HepG2 (cell line): ENCODE measurements around the gene ZNF814. TPM values are rescaled to one million over a fixed set of nuclear protein-coding genes. Genes with fewer than 3 reads are reported as not detected.
"Not testable (repeated sequence)": the region's sequence is repeated elsewhere in the genome, so short reads cannot be mapped to it uniquely, and the experiment has no call there.

ENCODE experiments used
- FOXK2 ChIP-seq: fragments of 450-650 bp; IDR thresholded peaks from 2 replicates; pipeline ENCODE4 v1.6.1; 2016
- FOXO1 ChIP-seq: sonication (generic); formaldehyde crosslinking; IDR thresholded peaks from 2 replicates; pipeline ENCODE4 v1.4.0; 2020; ENCODE audit warnings: missing genetic modification reagents
- MEIS1 ChIP-seq: sonication (generic); formaldehyde crosslinking; IDR thresholded peaks from 2 replicates; pipeline ENCODE4 v1.9.0; 2021; ENCODE audit warnings: mild to moderate bottlenecking, missing genetic modification reagents, moderate library complexity, borderline replicate concordance
- NR2F6 ChIP-seq, 2 experiments: IDR thresholded peaks; 2 replicates each; pipeline ENCODE4 v1.6.1; 2016; ENCODE audit warnings: antibody characterized with exemption in 1 of 2, mild to moderate bottlenecking in 1 of 2
- PATZ1 ChIP-seq: sonication (generic); formaldehyde crosslinking; IDR thresholded peaks from 2 replicates; pipeline ENCODE4 v1.4.0; 2020; ENCODE audit warnings: missing genetic modification reagents
- SIN3A ChIP-seq: IDR thresholded peaks from 2 replicates; pipeline ENCODE4 v1.6.1; 2011; ENCODE audit warnings: low read depth, mild to moderate bottlenecking, control low read depth, low read length, borderline replicate concordance
- SMAD3 ChIP-seq: sonication (generic); formaldehyde crosslinking; IDR thresholded peaks from 2 replicates; pipeline ENCODE4 v1.4.0; 2020; ENCODE audit warnings: missing genetic modification reagents
- ZNF687 ChIP-seq: sonication (generic); formaldehyde crosslinking; IDR thresholded peaks from 2 replicates; pipeline ENCODE4 v1.5.1; 2020; ENCODE audit warnings: mild to moderate bottlenecking, missing genetic modification reagents, moderate library complexity
- ZNF740 ChIP-seq: sonication (generic); formaldehyde crosslinking; IDR thresholded peaks from 2 replicates; pipeline ENCODE4 v1.4.0; 2020; ENCODE audit warnings: missing genetic modification reagents
- polyA plus RNA-seq, 8 experiments: library from polyadenylated mRNA; depleted of rRNA in 3 of 8; stranded (reverse) in 7 of 8; unstranded in 1 of 8; fragments of >200 nt; fragmentation: Illumina TruSeq in 4 of 8; extraction: Trizol in 4 of 8; gene quantifications; 2 replicates each; pipeline versions ENCODE4 v1.2.1 to v1.2.3, GENCODE V29; 2011 to 2016; ENCODE audit warnings: low read depth in 4 of 8, missing spikeins in 1 of 8, mixed read lengths in 1 of 8; ENCODE audit not compliant: insufficient read depth in 1 of 8
- total RNA-seq, 5 experiments: library from RNA; depleted of rRNA; stranded (reverse); fragments of >200 nt; fragmentation: Illumina TruSeq; extraction: Trizol; gene quantifications; 2 replicates each; pipeline ENCODE4 v1.2.3, GENCODE V29; 2016; ENCODE audit warnings: low read depth in 1 of 5
- TF ChIP-seq, protein P1 (sequence below): sonication (generic); formaldehyde crosslinking; IDR thresholded peaks from 2 replicates; pipeline ENCODE4 v1.4.0; 2020; ENCODE audit warnings: missing genetic modification reagents, low read depth, mild to moderate bottlenecking, borderline replicate concordance
- TF ChIP-seq, protein P2 (sequence below): sonication (generic); formaldehyde crosslinking; IDR thresholded peaks from 2 replicates; pipeline ENCODE4 v1.5.1; 2020; ENCODE audit warnings: mild to moderate bottlenecking, missing genetic modification reagents, moderate library complexity
- TF ChIP-seq, protein P3 (sequence below): sonication (generic); formaldehyde crosslinking; IDR thresholded peaks from 2 replicates; pipeline ENCODE4 v1.5.0; 2020; ENCODE audit warnings: mild to moderate bottlenecking, missing genetic modification reagents, borderline replicate concordance

Gene ZNF814
- total and polyA plus RNA-seq, 2 of the 13 experiments (the other 11 are each of a cell fraction or from before 2014, with no cell fraction given): 2.5 to 3.4 TPM

- peak; percentile 66 for TF ChIP-seq ZNF687
- TF ChIP-seq NR2F6 (IDR thresholded peaks at IDR 0.05): not testable (repeated sequence)
- peak; percentile 44; the same call in 1 of the 2 replicates for TF ChIP-seq NR2F6 (CRISPR knock-in tag; IDR thresholded peaks at IDR 0.05)
- peak; percentile 69; the same call in 1 of the 2 replicates for TF ChIP-seq SIN3A
- TF ChIP-seq ZNF740 (CRISPR knock-in tag): peak; percentile 92
- TF ChIP-seq PATZ1: peak; percentile 87
- 0 out of 2 replicates have a peak, but pooled peaks have one; percentile 53 for TF ChIP-seq FOXO1 (CRISPR knock-in tag)
- peak; percentile 56; the same call in 1 of the 2 replicates for TF ChIP-seq MEIS1 (CRISPR knock-in tag)
- peak; percentile 57; the same call in 1 of the 2 replicates for TF ChIP-seq SMAD3 (CRISPR knock-in tag)
- TF ChIP-seq FOXK2: 0 out of 2 replicates have a peak, but pooled peaks have one; percentile 32
- TF ChIP-seq, protein P1, sequence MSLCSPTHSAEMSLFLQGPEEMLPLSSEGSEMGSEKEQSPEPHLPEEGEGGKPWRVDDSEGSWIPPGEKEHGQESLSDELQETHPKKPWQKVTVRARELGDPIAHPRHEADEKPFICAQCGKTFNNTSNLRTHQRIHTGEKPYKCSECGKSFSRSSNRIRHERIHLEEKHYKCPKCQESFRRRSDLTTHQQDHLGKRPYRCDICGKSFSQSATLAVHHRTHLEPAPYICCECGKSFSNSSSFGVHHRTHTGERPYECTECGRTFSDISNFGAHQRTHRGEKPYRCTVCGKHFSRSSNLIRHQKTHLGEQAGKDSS (CRISPR knock-in tag): peak; percentile 51; the same call in 1 of the 2 replicates
- TF ChIP-seq, protein P2, sequence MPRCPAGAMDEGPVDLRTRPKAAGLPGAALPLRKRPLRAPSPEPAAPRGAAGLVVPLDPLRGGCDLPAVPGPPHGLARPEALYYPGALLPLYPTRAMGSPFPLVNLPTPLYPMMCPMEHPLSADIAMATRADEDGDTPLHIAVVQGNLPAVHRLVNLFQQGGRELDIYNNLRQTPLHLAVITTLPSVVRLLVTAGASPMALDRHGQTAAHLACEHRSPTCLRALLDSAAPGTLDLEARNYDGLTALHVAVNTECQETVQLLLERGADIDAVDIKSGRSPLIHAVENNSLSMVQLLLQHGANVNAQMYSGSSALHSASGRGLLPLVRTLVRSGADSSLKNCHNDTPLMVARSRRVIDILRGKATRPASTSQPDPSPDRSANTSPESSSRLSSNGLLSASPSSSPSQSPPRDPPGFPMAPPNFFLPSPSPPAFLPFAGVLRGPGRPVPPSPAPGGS: peak; percentile 60; the same call in 1 of the 2 replicates
- TF ChIP-seq, protein P3, sequence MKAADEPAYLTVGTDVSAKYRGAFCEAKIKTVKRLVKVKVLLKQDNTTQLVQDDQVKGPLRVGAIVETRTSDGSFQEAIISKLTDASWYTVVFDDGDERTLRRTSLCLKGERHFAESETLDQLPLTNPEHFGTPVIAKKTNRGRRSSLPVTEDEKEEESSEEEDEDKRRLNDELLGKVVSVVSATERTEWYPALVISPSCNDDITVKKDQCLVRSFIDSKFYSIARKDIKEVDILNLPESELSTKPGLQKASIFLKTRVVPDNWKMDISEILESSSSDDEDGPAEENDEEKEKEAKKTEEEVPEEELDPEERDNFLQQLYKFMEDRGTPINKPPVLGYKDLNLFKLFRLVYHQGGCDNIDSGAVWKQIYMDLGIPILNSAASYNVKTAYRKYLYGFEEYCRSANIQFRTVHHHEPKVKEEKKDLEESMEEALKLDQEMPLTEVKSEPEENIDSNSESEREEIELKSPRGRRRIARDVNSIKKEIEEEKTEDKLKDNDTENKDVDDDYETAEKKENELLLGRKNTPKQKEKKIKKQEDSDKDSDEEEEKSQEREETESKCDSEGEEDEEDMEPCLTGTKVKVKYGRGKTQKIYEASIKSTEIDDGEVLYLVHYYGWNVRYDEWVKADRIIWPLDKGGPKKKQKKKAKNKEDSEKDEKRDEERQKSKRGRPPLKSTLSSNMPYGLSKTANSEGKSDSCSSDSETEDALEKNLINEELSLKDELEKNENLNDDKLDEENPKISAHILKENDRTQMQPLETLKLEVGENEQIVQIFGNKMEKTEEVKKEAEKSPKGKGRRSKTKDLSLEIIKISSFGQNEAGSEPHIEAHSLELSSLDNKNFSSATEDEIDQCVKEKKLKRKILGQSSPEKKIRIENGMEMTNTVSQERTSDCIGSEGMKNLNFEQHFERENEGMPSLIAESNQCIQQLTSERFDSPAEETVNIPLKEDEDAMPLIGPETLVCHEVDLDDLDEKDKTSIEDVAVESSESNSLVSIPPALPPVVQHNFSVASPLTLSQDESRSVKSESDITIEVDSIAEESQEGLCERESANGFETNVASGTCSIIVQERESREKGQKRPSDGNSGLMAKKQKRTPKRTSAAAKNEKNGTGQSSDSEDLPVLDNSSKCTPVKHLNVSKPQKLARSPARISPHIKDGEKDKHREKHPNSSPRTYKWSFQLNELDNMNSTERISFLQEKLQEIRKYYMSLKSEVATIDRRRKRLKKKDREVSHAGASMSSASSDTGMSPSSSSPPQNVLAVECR: peak; percentile 95
These were observed 27.5 kb upstream of the ZNF814 start, which contains the start of gene ZNF417 (continued) for GRCh38 chr19:57916168-57916995.
